HFFc6 (cell line): ENCODE results near the gene ABHD8. TPM values are rescaled to one million over a fixed set of nuclear protein-coding genes. Genes with fewer than 3 reads are reported as not detected.

ENCODE experiments used
- DNase-seq: peaks from one replicate; pipeline ENCODE4 v3.0.0-alpha.2; 2018
- H3K27ac Mint-ChIP-seq: 2 replicates; pipeline ENCODE4 v1.8.0; 2020; ENCODE audit warnings: mild to moderate bottlenecking, mixed read lengths
- H3K27me3 Mint-ChIP-seq: 2 replicates; pipeline ENCODE4 v1.8.0; 2021; ENCODE audit warnings: mild to moderate bottlenecking, moderate library complexity, mixed read lengths; ENCODE audit not compliant: insufficient read depth
- H3K36me3 Mint-ChIP-seq: 2 replicates; pipeline ENCODE4 v1.8.0; 2021; ENCODE audit warnings: low read depth, mixed read lengths
- H3K4me1 Mint-ChIP-seq: 2 replicates; pipeline ENCODE4 v1.8.0; 2020; ENCODE audit warnings: low read depth, mixed read lengths
- H3K4me3 Mint-ChIP-seq: 2 replicates; pipeline ENCODE4 v1.8.0; 2020; ENCODE audit warnings: mild to moderate bottlenecking, moderate library complexity, mixed read lengths
- H3K9me3 Mint-ChIP-seq: 2 replicates; pipeline ENCODE4 v1.8.0; 2020; ENCODE audit warnings: mild to moderate bottlenecking, mixed read lengths
- CTCF ChIP-seq: fragments of 200-600 bp; sonication (generic); IDR thresholded peaks from 2 replicates; pipeline ENCODE4 v1.5.0; 2021; ENCODE audit warnings: antibody characterized with exemption, mild to moderate bottlenecking
- total RNA-seq, 6 experiments: library from RNA; stranded (reverse); fragmentation: NEBNext Ultra II Directional; extraction: Animal tissue kit (Norgen Biotek cat#: 25700); gene quantifications; 2 replicates in 1 of 6; 3 replicates in 5 of 6; pipeline ENCODE4 v1.2.3, GENCODE V29; 2021

Gene ABHD8
- total RNA-seq, 6 experiments from 2014 or later = 6.7 to 9.9 (median 8.9) TPM

DNA sequence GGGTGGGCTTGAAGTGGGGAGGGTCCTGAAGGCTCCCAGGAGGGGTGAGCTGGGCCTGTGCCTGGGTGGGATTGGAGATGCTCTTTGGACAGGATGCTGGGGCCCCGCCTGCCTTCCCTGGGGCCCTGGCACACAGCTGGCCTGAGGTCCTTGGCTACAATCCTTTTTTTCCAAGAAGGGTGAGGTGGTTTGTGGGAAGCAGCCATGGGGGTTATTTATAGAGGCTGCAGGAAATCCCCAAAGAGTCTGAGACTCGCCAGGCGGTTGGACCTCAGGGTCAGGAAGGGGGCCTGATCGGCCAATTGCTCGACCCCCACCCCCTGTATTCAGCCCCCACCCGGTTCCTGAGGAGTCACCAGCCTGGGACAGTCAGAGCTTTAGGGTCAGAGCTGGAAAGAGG lies 44.1 kb upstream of the ABHD8 start:
- H3K9me3 Mint-ChIP-seq = no peaks in the 10 kb centered on the region
- H3K27me3 Mint-ChIP-seq = peaks cover 7% of the 10 kb centered on the region
- no peak overlapping the region for H3K4me3 Mint-ChIP-seq
- H3K27ac Mint-ChIP-seq = no peak overlapping the region
- H3K4me1 Mint-ChIP-seq = peaks cover 13% of the 10 kb centered on the region
- TF ChIP-seq CTCF = no peak
- DNase-seq = no peak
- no peaks in the 10 kb centered on the region for H3K36me3 Mint-ChIP-seq

GRCh38 chr19:17346109-17346671 lies 43.0 kb upstream of the ABHD8 start:
- Mint-ChIP-seq H3K4me3 (no peak overlapping the region), H3K36me3 (no peaks in the 10 kb centered on the region), H3K9me3 (no peaks in the 10 kb centered on the region), H3K4me1 (peaks cover 13% of the 10 kb centered on the region), H3K27me3 (peaks cover 3% of the 10 kb centered on the region), H3K27ac (0 out of 2 replicates have a peak overlapping the region, but pooled peaks have one; percentile 20)
- peak; percentile 97 for TF ChIP-seq CTCF
- DNase-seq = peak; percentile 38

- Mint-ChIP-seq H3K4me3 (no peak overlapping the region), H3K27me3 (no peaks in the 10 kb centered on the region; the same call in 1 of the 2 replicates), H3K27ac (no peak overlapping the region), H3K36me3 (no peaks in the 10 kb centered on the region), H3K9me3 (no peaks in the 10 kb centered on the region), H3K4me1 (no peaks in the 10 kb centered on the region)
- TF ChIP-seq CTCF = no peak
- DNase-seq = no peak
These were observed 38.6 kb upstream of the ABHD8 start for GRCh38 chr19:17341845-17342244.

GRCh38 chr19:17341386-17341785 lies 38.2 kb upstream of the ABHD8 start:
- DNase-seq = no peak
- Mint-ChIP-seq H3K27ac (no peak overlapping the region), H3K9me3 (no peaks in the 10 kb centered on the region), H3K4me1 (no peaks in the 10 kb centered on the region), H3K4me3 (no peak overlapping the region), H3K27me3 (no peaks in the 10 kb centered on the region; the same call in 1 of the 2 replicates), H3K36me3 (no peaks in the 10 kb centered on the region)
- no peak for TF ChIP-seq CTCF

DNA sequence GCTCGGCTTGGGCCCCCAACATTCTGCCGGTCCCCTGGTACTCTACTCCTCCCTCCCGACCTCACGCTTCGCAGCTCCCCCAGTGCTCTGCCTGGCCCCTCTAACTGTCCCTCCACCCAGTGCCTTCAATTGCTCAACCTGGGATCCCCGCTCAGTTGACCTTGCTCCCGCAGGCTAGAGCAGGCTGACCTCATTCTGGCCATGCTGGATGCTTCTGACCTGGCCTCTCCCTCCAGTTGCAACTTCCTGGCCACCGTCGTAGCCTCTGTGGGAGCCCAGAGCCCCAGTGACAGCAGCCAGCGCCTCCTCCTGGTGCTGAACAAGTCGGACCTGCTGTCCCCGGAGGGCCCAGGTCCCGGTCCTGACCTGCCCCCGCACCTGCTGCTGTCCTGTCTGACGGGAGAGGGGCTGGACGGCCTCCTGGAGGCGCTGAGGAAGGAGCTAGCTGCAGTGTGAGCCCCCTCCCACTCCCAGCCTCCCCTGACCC lies 37.7 kb upstream of the ABHD8 start:
- H3K27me3 Mint-ChIP-seq = no peaks in the 10 kb centered on the region
- no peak for DNase-seq
- no peak; the same call in 1 of the 2 replicates for TF ChIP-seq CTCF
- no peaks in the 10 kb centered on the region for H3K9me3 Mint-ChIP-seq
- H3K36me3 Mint-ChIP-seq = no peaks in the 10 kb centered on the region
- H3K4me1 Mint-ChIP-seq = no peaks in the 10 kb centered on the region
- no peak overlapping the region for H3K27ac Mint-ChIP-seq
- no peak overlapping the region for H3K4me3 Mint-ChIP-seq
